GM19395 (cell line): ENCODE results near the gene NOL4L.
A peak's percentile ranks its signal among the peaks of the same experiment; 100 is the strongest.

ENCODE experiments used
- ATAC-seq: cut with Tn5 transposase; IDR thresholded peaks from one replicate; pipeline ENCODE4 v1.9.1; 2021; ENCODE audit warnings: mild to moderate bottlenecking, moderate library complexity; ENCODE audit not compliant: unreplicated experiment

NOL4L gene, protein sequence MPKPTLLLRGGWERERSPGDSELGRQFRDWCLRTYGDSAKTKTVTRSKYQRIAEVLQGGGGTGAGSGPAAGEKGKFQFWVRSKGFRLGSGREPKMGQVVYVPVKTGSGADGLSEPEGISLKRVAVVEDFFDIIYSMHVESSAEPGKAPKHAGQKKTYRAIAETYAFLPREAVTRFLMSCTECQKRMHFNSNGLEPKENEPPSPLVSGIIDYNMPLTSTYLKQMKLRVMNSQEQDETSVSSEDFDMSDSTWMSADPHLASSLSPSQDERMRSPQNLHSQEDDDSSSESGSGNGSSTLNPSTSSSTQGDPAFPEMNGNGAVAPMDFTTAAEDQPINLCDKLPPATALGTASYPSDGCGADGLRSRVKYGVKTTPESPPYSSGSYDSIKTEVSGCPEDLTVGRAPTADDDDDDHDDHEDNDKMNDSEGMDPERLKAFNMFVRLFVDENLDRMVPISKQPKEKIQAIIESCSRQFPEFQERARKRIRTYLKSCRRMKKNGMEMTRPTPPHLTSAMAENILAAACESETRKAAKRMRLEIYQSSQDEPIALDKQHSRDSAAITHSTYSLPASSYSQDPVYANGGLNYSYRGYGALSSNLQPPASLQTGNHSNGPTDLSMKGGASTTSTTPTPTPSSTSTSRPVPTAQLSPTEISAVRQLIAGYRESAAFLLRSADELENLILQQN

GRCh38 chr20:32585011-32585585 is at the start of gene NOL4L:
Gene NOL4L, minus strand, starts transcription at chr20:32585333. Its CDS starts 443 bp downstream, at chr20:32584890.
- no peak for ATAC-seq

DNA sequence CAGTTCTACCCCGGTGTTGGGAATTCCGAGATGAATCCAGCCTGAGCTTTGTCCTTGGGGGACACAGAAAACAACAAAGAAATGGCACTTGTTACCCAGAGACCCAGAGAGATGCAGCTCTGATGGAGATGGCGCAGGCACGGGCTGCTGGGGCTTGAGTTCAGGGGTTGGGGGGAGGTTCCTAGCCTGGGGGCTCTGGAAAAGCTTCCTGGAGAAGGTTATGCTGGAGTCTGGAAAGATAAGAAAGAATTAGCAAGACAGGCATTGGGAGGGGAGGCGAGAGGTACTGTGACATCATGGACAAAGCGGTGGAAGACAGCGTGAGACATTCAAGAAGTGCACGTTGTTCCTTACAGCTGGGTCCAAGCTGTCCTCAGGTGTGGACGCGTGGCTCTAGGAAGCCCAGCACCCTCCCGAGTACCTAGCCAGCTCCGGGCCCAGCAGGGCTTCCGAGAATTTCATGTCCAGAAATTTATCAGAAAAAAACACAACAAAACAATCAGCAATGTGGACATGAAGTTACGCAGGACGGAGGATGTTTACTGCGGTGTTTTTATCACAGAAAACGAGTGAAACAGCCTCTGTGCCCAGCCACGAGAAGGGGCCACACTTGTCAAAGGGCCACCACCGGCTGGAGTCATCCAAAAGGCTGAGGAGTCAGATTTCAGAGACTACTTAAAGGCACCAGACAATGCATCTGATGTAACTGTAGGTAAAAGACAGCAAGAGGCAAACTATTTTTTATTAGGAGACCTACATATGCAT is 49.1 kb upstream of the NOL4L start:
- no peak for ATAC-seq

GRCh38 chr20:32632461-32633354 is 47.6 kb upstream of the NOL4L start:
- ATAC-seq, result no peak

- ATAC-seq, result no peak
Observed at GRCh38 chr20:32631933-32632460, 46.9 kb upstream of the NOL4L start.

DNA sequence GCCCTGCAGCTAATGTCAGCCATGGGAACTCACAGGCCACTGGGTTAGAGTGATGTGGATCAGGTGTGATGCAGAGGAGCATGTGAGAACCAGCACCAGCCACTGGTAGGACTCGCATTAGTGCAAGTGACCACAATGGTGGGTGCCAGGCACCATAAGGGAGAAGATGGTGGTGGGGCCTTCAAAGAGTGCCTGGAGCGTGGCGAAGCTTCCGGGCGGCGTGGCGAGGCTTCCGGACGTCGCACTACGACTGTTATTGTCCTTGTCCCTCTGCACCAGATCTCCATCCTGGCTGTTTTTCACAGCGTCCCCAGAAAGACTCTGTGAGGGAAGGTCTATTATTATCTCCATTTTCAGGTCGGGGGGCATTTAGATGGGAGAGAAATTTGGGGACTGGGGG is 44.7 kb upstream of the NOL4L start:
- ATAC-seq, result no peak

- no peak for ATAC-seq
Observed at GRCh38 chr20:32628960-32629530, 43.9 kb upstream of the NOL4L start.

DNA sequence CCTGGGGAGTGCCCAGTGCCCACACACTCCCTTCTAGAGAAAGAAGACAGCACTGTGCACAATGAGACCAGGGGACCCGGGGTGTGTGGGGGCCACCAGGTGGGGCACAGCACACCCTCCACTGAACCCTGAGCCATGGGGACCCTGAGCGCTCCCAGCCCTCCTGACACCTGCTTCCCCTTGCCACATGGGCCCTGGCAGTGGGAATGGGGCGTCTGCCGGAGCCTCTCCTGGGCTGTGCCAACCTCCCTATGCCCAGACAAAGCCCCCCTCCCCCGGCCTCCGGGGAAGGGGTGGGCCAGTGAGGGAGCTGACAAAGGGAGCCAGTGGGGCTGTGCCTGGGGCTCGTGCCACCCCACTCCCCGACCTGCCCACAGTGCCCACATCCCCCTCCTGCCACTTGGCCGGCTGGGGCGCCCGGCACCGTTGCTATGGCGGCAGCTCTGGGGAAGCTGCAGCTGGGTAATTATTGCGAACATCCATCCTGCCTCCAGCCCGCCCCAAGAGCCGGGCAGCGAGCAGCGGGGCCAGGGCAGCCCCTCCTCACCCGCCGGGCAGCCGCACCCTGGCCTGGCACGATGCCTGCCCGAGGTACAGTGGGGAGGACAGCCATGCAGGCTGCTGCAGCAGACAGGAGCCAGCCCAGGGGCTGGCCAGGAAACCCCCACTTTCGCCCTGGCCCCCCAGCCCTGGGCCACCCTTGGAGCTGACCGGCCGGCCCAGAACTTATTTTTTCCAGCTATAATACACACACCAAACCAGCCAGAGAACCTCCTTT is 41.9 kb upstream of the NOL4L start:
- ATAC-seq, result peak; percentile 25

- ATAC-seq, result no peak
Observed at GRCh38 chr20:32626407-32626806, 41.3 kb upstream of the NOL4L start.

GRCh38 chr20:32625996-32626395 is 40.9 kb upstream of the NOL4L start:
- ATAC-seq, result no peak

GRCh38 chr20:32624687-32625345 is 39.7 kb upstream of the NOL4L start:
- no peak for ATAC-seq

DNA sequence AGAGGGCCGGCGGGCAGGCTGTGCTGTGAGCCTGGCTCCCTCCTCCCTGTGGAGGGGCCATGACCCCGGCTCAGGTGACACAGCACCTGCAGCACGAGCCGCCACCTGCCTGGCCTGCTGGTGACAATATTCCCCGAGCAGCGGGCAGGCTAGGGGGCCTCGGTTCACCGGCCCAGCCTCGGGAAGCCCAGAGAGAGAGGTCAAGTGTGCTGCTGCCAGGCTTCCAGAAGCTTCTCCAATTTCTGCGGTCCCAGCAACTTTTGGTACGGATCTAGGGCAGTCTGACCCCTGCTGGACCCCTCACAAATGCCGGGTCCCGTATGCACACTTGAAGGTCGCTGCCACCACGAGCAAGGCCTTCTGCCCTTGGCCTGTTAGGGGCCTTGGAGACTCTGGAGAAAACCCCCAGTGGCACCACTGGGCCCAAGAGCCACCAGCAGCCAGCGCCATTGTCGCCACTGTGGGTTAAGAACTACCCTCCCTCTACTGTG is 38.6 kb upstream of the NOL4L start:
- no peak for ATAC-seq

GRCh38 chr20:32622585-32623468 is 37.7 kb upstream of the NOL4L start:
- ATAC-seq, result no peak

DNA sequence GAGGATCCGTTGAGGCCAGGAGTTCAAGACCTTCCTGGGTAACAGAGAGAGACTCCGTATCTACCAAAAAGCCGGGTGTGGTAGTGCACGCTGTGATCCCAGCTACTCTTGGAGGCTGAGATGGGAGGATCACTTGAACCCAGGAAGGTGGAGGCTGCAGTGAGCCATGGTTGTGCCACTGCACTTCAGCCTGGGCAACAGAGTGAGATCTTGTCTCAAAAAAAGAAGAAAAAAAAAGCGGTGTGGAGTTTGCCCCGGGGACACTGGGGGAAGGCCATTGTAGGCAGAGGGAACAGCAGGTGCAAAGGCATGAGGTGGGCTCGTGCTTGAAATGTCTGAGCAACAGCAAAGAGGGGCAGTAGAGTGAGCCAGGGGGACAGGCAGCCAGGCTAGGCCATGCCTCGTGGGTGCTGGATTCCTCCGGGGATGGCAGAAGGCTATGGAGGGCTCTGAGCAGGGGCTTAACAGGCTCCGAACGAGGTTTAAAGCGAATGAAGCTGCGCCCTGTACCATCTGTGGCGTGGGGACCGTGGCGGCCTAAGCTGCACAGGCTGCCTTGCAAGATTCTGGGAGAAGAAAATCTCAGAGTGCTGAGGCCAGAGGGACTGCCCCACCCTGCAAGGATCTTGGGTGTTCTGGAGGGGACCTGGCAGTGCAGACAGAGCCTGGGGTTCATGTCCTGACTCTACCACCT is 36.9 kb upstream of the NOL4L start:
- no peak for ATAC-seq

GRCh38 chr20:32621071-32621890 is 36.1 kb upstream of the NOL4L start:
- no peak for ATAC-seq

GRCh38 chr20:32619586-32619985 is 34.5 kb upstream of the NOL4L start:
- ATAC-seq, result no peak

DNA sequence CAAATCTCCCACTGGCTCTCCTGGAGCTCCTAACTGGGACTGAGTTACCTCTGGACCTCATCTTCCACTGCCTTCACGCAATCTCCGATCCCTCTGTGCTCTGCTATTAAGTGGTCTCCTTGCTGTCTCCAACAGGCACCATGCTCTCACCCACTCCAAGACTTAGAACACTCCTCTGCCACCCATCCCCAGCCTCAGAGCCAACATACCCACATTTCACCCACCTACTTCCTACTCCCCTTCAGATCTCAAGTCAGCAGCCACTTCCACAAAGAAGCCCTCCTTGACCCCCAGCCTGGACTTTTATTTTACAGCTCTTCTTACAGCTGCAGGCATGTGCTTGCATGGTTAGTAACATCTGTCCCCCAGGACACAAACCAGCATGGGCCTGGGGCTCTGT is 29.6 kb upstream of the NOL4L start:
- ATAC-seq, result no peak
